Cardiac fibroblast (primary cell): Measurements from ENCODE around the gene SPECC1.
"Not testable (repeated sequence)": the region's sequence is repeated elsewhere in the genome, so short reads cannot be mapped to it uniquely, and the experiment has no call there.

Experiments
- DNase-seq, 2 donors: peaks; one replicate each; pipeline versions ENCODE4 v3.0.0 to v3.0.0-alpha.2; 2010; ENCODE audit warnings: low read depth in 2 of 2
- H3K4me3 ChIP-seq, 2 donors: replicated peaks in 1 of 2; 1 replicate in 1 of 2; 2 replicates in 1 of 2; pipeline ENCODE4 v1.5.1; 2011; ENCODE audit warnings: low read depth in 2 of 2, low read length in 2 of 2, mild to moderate bottlenecking in 2 of 2, moderate library complexity in 1 of 2
- CTCF ChIP-seq: IDR thresholded peaks from one replicate; pipeline ENCODE4 v1.5.1; 2011; ENCODE audit warnings: low read depth, mild to moderate bottlenecking, low read length, inconsistent platforms

The SPECC1 gene

GRCh38 chr17:20022701-20023100 is 13.5 kb downstream of the SPECC1 start:
- TF ChIP-seq CTCF, result no peak
- no peak for DNase-seq
- no peak overlapping the region for H3K4me3 ChIP-seq

DNA sequence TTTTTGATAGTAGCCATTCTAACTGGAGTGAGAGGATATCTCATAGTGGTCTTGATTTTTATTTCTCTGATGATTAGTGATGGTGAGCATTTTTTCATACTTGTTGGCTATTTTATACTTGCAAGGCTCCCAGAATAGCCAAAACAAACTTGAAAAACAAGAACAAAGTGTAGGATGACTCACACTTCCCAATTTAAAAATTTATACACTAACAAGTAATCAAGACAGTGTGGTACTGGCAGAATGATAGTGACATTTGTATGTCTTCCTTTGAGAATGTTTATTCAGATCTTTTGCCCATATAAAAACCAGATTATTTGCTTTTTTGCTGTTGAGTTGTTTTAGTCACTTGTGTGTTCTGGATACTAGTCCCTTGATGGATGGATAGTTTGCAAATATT is 17.8 kb downstream of the SPECC1 start:
- H3K4me3 ChIP-seq, result no peak overlapping the region
- no peak for TF ChIP-seq CTCF
- no peak for DNase-seq

GRCh38 chr17:20028443-20028842 is 19.3 kb downstream of the SPECC1 start:
- DNase-seq, result peak; percentile 49 to 71
- H3K4me3 ChIP-seq, result no peak overlapping the region
- TF ChIP-seq CTCF, result no peak

DNA sequence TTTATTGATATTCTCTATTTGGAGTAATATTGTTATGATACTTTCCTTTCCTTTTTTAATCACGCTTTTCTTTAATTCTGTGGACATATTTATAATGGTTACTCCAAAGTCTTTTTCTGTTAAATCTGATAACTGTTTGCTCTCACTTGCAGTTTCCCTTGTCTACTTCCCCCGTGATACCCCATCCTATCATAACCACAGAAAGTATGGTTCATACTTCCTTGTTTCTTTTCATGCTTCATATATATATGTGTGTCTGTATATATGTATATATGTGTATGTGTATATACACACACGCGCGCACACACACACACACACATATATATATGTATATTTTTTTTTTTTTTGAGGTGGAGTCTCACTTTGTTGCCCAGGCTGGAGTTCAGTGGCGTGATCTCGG is 23.5 kb downstream of the SPECC1 start:
- no peak for DNase-seq
- TF ChIP-seq CTCF, result no peak
- no peak overlapping the region for H3K4me3 ChIP-seq

DNA sequence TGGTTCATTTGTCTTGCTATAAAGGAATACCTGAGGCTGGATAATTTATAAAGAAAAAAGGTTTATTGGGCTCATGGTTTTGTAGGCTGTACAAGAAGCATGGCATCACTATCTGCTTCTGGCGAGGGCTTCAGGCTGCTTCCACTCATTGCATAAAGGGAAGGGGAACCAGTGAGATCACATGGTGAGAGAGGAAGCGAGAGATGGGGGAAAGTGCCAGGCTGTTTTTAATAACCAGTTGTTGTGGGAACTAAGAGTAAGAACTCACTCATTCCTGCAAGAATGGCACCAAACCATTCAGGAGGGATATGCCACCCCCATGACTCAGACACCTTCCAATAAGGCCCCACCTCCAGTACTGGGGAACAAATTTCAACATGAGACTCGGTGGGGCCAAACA is 24.3 kb downstream of the SPECC1 start:
- no peak overlapping the region for H3K4me3 ChIP-seq
- no peak for TF ChIP-seq CTCF
- DNase-seq, result no peak

- no peak for TF ChIP-seq CTCF
Observed at GRCh38 chr17:20035501-20035900, 26.3 kb downstream of the SPECC1 start.

DNA sequence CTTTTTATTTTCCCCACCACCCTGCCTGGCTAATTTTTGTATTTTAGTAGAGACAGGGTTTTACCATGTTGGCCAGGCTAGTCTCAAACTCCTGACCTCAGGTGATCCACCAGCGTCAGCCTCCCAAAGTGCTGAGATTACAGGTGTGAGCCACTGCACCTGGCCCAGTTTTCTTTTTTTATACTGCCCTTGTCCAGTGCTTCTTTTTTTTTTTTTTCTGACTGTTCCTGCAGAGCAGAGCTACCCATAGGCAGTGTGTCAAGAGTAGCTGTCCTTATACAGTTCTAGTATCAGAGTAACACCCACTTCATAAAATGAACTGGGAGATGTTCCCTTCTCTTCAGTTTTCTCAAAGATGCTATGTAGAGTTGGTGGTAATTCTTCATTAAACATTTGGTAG is 28.1 kb downstream of the SPECC1 start:
- DNase-seq, H3K4me3 ChIP-seq: not testable (repeated sequence)

More at GRCh38 chr17:20035501-20035900, 26.3 kb downstream of the SPECC1 start:
- DNase-seq, result no peak
- no peak overlapping the region for H3K4me3 ChIP-seq

DNA sequence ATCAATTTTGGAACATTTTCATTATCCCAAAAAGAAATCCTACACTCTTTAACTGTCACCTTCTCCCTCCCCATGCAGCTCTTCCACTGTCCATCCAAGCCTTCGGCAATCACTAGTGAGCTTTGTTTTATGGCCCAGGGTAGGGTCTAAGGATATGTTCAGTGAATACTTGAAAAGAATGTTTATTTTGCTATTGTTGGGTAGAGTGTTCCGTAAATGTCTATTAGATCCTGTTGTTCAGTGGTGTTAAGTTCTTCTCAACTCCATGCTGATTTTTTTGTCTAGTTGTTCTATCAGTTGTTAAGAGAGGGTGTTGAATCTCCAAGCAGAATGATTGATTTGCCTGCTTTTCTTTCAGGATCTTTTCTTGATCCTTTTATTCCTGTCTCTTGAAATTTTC is 29.9 kb downstream of the SPECC1 start:
- DNase-seq, result no peak
- TF ChIP-seq CTCF, result no peak
- no peak overlapping the region for H3K4me3 ChIP-seq
